IMR-90 (cell line): Measurements from ENCODE around the gene TRIM6. TPM values are rescaled to one million over a fixed set of nuclear protein-coding genes. Genes with fewer than 3 reads are reported as not detected.

Experiments used
- ATAC-seq: fragments of 200-7000 bp; cut with Tn5 transposase; 2 replicates; pipeline ENCODE4 v1.9.1; 2020; ENCODE audit warnings: low read depth, mild to moderate bottlenecking, moderate library complexity
- BruUV-seq: library from RNA; stranded (reverse); fragments of 400-500 nt; replicated peaks from 2 replicates; lab custom pipeline; 2021; lab: Mats Ljungman, UMichigan
- CTCF ChIA-PET: fragments of 300-600 bp; formaldehyde crosslinking; extraction: SDS; loops from one replicate; lab custom pipeline; 2021; ENCODE audit warnings: antibody characterized with exemption; lab: Yijun Ruan, JAX
- POLR2A ChIA-PET: fragments of 300-600 bp; sonication (Branson Sonifier 250); formaldehyde crosslinking; loops from one replicate; lab custom pipeline; 2022; ENCODE audit warnings: antibody characterized with exemption; ENCODE audit not compliant: unreplicated experiment; lab: Charles Lee
- DNase-seq: peaks from one replicate; pipeline ENCODE4 v3.0.0; 2013
- H2AFZ ChIP-seq: replicated peaks from 2 replicates; pipeline ENCODE3; 2013; ENCODE audit warnings: low read length, mild to moderate bottlenecking; ENCODE audit not compliant: poor library complexity
- H2AK5ac ChIP-seq: 2 replicates; pipeline ENCODE4 v1.6.1; 2013; ENCODE audit warnings: low read depth, low read length, inconsistent platforms
- H2AK9ac ChIP-seq: replicated peaks from 2 replicates; pipeline ENCODE3; 2013; ENCODE audit warnings: mild to moderate bottlenecking, low read depth, low read length, moderate library complexity; ENCODE audit not compliant: poor library complexity
- H2BK120ac ChIP-seq: 2 replicates; pipeline ENCODE4 v1.6.1; 2013; ENCODE audit warnings: low read depth, low read length, inconsistent platforms
- H2BK15ac ChIP-seq: 3 replicates; pipeline ENCODE4 v1.6.1; 2013; ENCODE audit warnings: low read depth, low read length, inconsistent platforms
- H2BK20ac ChIP-seq: 2 replicates; pipeline ENCODE4 v1.6.1; 2013; ENCODE audit warnings: low read depth, mild to moderate bottlenecking, inconsistent platforms, low read length, moderate library complexity
- H2BK5ac ChIP-seq: 2 replicates; pipeline ENCODE4 v1.6.1; 2013; ENCODE audit warnings: mild to moderate bottlenecking, low read depth, low read length, inconsistent platforms; ENCODE audit not compliant: poor library complexity, severe bottlenecking
- H3K14ac ChIP-seq: replicated peaks from 2 replicates; pipeline ENCODE4 v1.6.1; 2013; ENCODE audit warnings: low read depth, low read length, inconsistent platforms
- H3K18ac ChIP-seq: 2 replicates; pipeline ENCODE4 v1.6.1; 2013; ENCODE audit warnings: low read depth, low read length, control low read depth
- H3K23ac ChIP-seq: 2 replicates; pipeline ENCODE4 v1.6.1; 2013; ENCODE audit warnings: low read depth, low read length, inconsistent platforms
- H3K27ac ChIP-seq: 2 replicates; pipeline ENCODE4 v1.5.1; 2013; ENCODE audit warnings: mild to moderate bottlenecking, control low read depth, low read length; ENCODE audit not compliant: insufficient read depth
- H3K27me3 ChIP-seq: 2 replicates; pipeline ENCODE4 v1.6.1; 2013; ENCODE audit warnings: low read length; ENCODE audit not compliant: control insufficient read depth, insufficient read depth
- H3K36me3 ChIP-seq: 2 replicates; pipeline ENCODE4 v1.6.1; 2013; ENCODE audit warnings: low read length, mixed read lengths; ENCODE audit not compliant: control insufficient read depth, insufficient read depth
- H3K4ac ChIP-seq: 2 replicates; pipeline ENCODE4 v1.6.1; 2013; ENCODE audit warnings: low read depth, low read length, inconsistent platforms
- H3K4me1 ChIP-seq: 2 replicates; pipeline ENCODE4 v1.6.1; 2013; ENCODE audit warnings: low read length, mixed read lengths; ENCODE audit not compliant: control insufficient read depth, insufficient read depth
- H3K4me2 ChIP-seq: 2 replicates; pipeline ENCODE4 v1.6.1; 2013; ENCODE audit warnings: low read depth, mild to moderate bottlenecking, control low read depth, low read length, moderate library complexity
- H3K4me3 ChIP-seq: 2 replicates; pipeline ENCODE4 v1.5.1; 2013; ENCODE audit warnings: low read depth, mild to moderate bottlenecking, control low read depth, low read length, moderate library complexity; ENCODE audit not compliant: insufficient read depth
- H3K56ac ChIP-seq: 2 replicates; pipeline ENCODE4 v1.6.1; 2013; ENCODE audit warnings: low read length, inconsistent platforms; ENCODE audit not compliant: insufficient read depth; ENCODE audit errors: extremely low read depth
- H3K79me1 ChIP-seq, 2 experiments: 2 replicates each; pipeline ENCODE4 v1.6.1; 2013; ENCODE audit warnings: low read length in 2 of 2, inconsistent platforms in 1 of 2, low read depth in 1 of 2
- H3K9ac ChIP-seq: 2 replicates; pipeline ENCODE4 v1.6.1; 2013; ENCODE audit warnings: low read depth, low read length, control low read depth
- H3K9me1 ChIP-seq: 2 replicates; pipeline ENCODE4 v1.6.1; 2013; ENCODE audit warnings: low read length, inconsistent platforms; ENCODE audit not compliant: insufficient read depth
- H3K9me3 ChIP-seq: 2 replicates; pipeline ENCODE4 v1.6.1; 2013; ENCODE audit warnings: low read length; ENCODE audit not compliant: control insufficient read depth, insufficient read depth
- H4K20me1 ChIP-seq: 2 replicates; pipeline ENCODE4 v1.6.1; 2013; ENCODE audit warnings: low read length, inconsistent platforms; ENCODE audit not compliant: insufficient read depth
- H4K5ac ChIP-seq: 2 replicates; pipeline ENCODE4 v1.6.1; 2013; ENCODE audit warnings: mild to moderate bottlenecking, low read depth, low read length, control low read depth
- H4K8ac ChIP-seq, 2 experiments: 2 replicates each; pipeline ENCODE4 v1.6.1; 2013; ENCODE audit warnings: low read depth in 2 of 2, low read length in 2 of 2, control low read depth in 1 of 2, inconsistent platforms in 1 of 2
- H4K91ac ChIP-seq: 2 replicates; pipeline ENCODE4 v1.6.1; 2013; ENCODE audit warnings: low read depth, low read length, inconsistent platforms; ENCODE audit not compliant: insufficient read depth
- CEBPB ChIP-seq: IDR thresholded peaks from 2 replicates; pipeline ENCODE4 v1.6.1; 2012; ENCODE audit warnings: low read depth, low read length, improper control_type of control experiment
- CHD1 ChIP-seq: IDR thresholded peaks from 2 replicates; pipeline ENCODE4 v1.6.1; 2012; ENCODE audit warnings: low read depth, low read length, improper control_type of control experiment
- MAFK ChIP-seq: IDR thresholded peaks from 2 replicates; pipeline ENCODE4 v1.6.1; 2012; ENCODE audit warnings: low read depth, low read length, improper control_type of control experiment
- MAZ ChIP-seq: IDR thresholded peaks from 2 replicates; pipeline ENCODE4 v1.6.1; 2012; ENCODE audit warnings: low read depth, mild to moderate bottlenecking, low read length, improper control_type of control experiment, moderate library complexity, borderline replicate concordance
- POLR2A ChIP-seq: IDR thresholded peaks from 2 replicates; pipeline ENCODE4 v1.6.1; 2012; ENCODE audit warnings: mild to moderate bottlenecking, low read depth, low read length
- RCOR1 ChIP-seq: IDR thresholded peaks from 2 replicates; pipeline ENCODE4 v1.6.1; 2012; ENCODE audit warnings: mild to moderate bottlenecking, low read length, improper control_type of control experiment; ENCODE audit not compliant: insufficient replicate concordance
- SMC3 ChIP-seq: fragments of 150-350 bp; IDR thresholded peaks from 2 replicates; pipeline ENCODE4 v1.6.1; 2016; ENCODE audit warnings: low read depth, mild to moderate bottlenecking, antibody characterized with exemption, low read length, moderate library complexity
- WGBS, 2 experiments: methylation state at CpG; one replicate each; pipeline versions ENCODE4 v1.1.5 to v1.1.7; 2013; ENCODE audit warnings: missing lambda C conversion rate in 2 of 2; ENCODE audit not compliant: insufficient read length in 1 of 2; ENCODE audit errors: extremely low coverage in 2 of 2; 5-methylcytosine and 5-hydroxymethylcytosine counted together
- dilution Hi-C: fragments of 300-500 bp; cut with HindIII; formaldehyde crosslinking; loops from one replicate; pipeline ENCODE4 v1.14.3; 2018; ENCODE audit warnings: low sequenced_read_pairs; ENCODE audit not compliant: unreplicated experiment
- in situ Hi-C: fragments of 300-500 bp; cut with MboI; formaldehyde crosslinking; loops from 3 replicates; pipeline ENCODE4 v1.14.3; 2019; ENCODE audit warnings: low sequenced_read_pairs, inconsistent platforms, mixed read lengths
- intact Hi-C: fragments of 100-400 bp; cut with micrococcal nuclease; formaldehyde crosslinking; loops from 2 replicates; pipeline ENCODE4 v1.10.0; 2022
- polyA plus RNA-seq, 3 experiments: library from polyadenylated mRNA; depleted of rRNA; stranded (reverse); fragments of >200 nt; gene quantifications; 2 replicates each; pipeline ENCODE4 v1.2.3, GENCODE V29; 2012; ENCODE audit warnings: low replicate concordance in 1 of 3
- total RNA-seq: library from RNA; depleted of rRNA; stranded (reverse); fragments of >200 nt; gene quantifications from 2 replicates; pipeline ENCODE4 v1.2.3, GENCODE V29; 2012

Gene TRIM6
- total and polyA plus RNA-seq, 2 of the 4 experiments (the other 2 are of a cell fraction) = 3.9 to 4.7 TPM

GRCh38 chr11:5597953-5598352 is 1.5 kb downstream of the TRIM6 start:
- H3K23ac ChIP-seq = peak overlapping the region; percentile 40
- H3K4me3 ChIP-seq = no peak overlapping the region
- DNase-seq (no peak), ATAC-seq (no peak)
- peak overlapping the region; percentile 26; the same call in 1 of the 2 replicates for H3K56ac ChIP-seq
- no peaks in the 10 kb centered on the region for H3K36me3 ChIP-seq
- H2AFZ ChIP-seq = peak overlapping the region; percentile 67
- H3K27ac ChIP-seq = no peak overlapping the region
- no peak overlapping the region; the same call in 1 of the 2 replicates for H2BK20ac ChIP-seq
- BruUV-seq = no TSS peak
- H2AK5ac ChIP-seq = no peak overlapping the region
- WGBS, 2 experiments = 55% methylated on average over 2 of the region's 3 CpGs; no CpG with 5 or more reads in 1 of the 2 experiments
- H2BK120ac ChIP-seq = peak overlapping the region; percentile 42; the same call in 1 of the 2 replicates
- H3K9ac ChIP-seq = no peak overlapping the region
- no peaks in the 10 kb centered on the region for H3K27me3 ChIP-seq
- CTCF ChIA-PET = no interaction called here
- no peak overlapping the region for H3K18ac ChIP-seq
- peaks cover 8% of the 10 kb centered on the region for H3K4me1 ChIP-seq
- peak overlapping the region; percentile 42 for H3K4me2 ChIP-seq
- dilution Hi-C loops (no loop called here), in situ Hi-C loops (no loop called here), intact Hi-C loops (loop anchor here (10.0 kb wide), 1 partner anchor 1873 kb away; no protein-coding TSS in a partner anchor)
- POLR2A ChIA-PET = no interaction called here
- no peak overlapping the region for H2BK5ac ChIP-seq
- peaks cover 7 to 26% of the 10 kb centered on the region in 2 experiments for H3K79me1 ChIP-seq
- 0 out of 2 replicates have a peak overlapping the region, but pooled peaks have one; percentile 12 for H4K91ac ChIP-seq
- peaks cover 3% of the 10 kb centered on the region; the same call in 1 of the 2 replicates for H3K9me1 ChIP-seq
- 0 out of 4 replicates have a peak overlapping the region, but pooled peaks of 1 of the 2 experiments have one; percentile 26 for H4K8ac ChIP-seq
- peak overlapping the region; percentile 37 for H3K14ac ChIP-seq
- H3K4ac ChIP-seq = peak overlapping the region; percentile 43; the same call in 1 of the 2 replicates
- H3K9me3 ChIP-seq = no peaks in the 10 kb centered on the region
- no peak overlapping the region for H2AK9ac ChIP-seq
- no peak overlapping the region for H2BK15ac ChIP-seq
- H4K20me1 ChIP-seq = no peaks in the 10 kb centered on the region
- TF ChIP-seq MAZ (no peak), POLR2A (no peak), CHD1 (no peak), MAFK (no peak), SMC3 (no peak), CEBPB (no peak), RCOR1 (no peak)
- H4K5ac ChIP-seq = no peak overlapping the region
